KOPT-K1 (cell line): ENCODE results near the gene TRIM59.

ENCODE experiments used
- H3K27ac ChIP-seq: fragments of 200-600 bp; sonication (generic); 2 replicates; pipeline ENCODE4 v1.5.1; 2016; ENCODE audit warnings: antibody characterized with exemption, mild to moderate bottlenecking, low read depth, low read length; ENCODE audit not compliant: poor library complexity, severe bottlenecking
- H3K36me3 ChIP-seq: fragments of 200-600 bp; sonication (generic); 2 replicates; pipeline ENCODE4 v1.5.1; 2017; ENCODE audit warnings: antibody characterized with exemption, mild to moderate bottlenecking, low read length, moderate library complexity; ENCODE audit not compliant: insufficient read depth
- H3K9me3 ChIP-seq: fragments of 200-600 bp; sonication (generic); 2 replicates; pipeline ENCODE4 v1.5.1; 2017; ENCODE audit warnings: antibody characterized with exemption, low read length, mild to moderate bottlenecking; ENCODE audit not compliant: insufficient read depth, poor library complexity, severe bottlenecking

TRIM59 gene

GRCh38 chr3:160401291-160402095 lies 48.1 kb downstream of the TRIM59 start:
- Histone ChIP-seq H3K27ac (peak overlapping the region; percentile 99), H3K36me3 (peaks cover 65% of the 10 kb centered on the region), H3K9me3 (no peaks in the 10 kb centered on the region)

GRCh38 chr3:160400702-160401150 lies 48.9 kb downstream of the TRIM59 start:
- peaks cover 57% of the 10 kb centered on the region for H3K36me3 ChIP-seq
- H3K27ac ChIP-seq = peak overlapping the region; percentile 99
- H3K9me3 ChIP-seq = no peaks in the 10 kb centered on the region

- Histone ChIP-seq H3K36me3 (peaks cover 52% of the 10 kb centered on the region), H3K9me3 (no peaks in the 10 kb centered on the region), H3K27ac (peak overlapping the region; percentile 99)
Measured at GRCh38 chr3:160400030-160400701, 49.4 kb downstream of the TRIM59 start.

GRCh38 chr3:160399125-160400029 lies 50.2 kb downstream of the TRIM59 start, which contains the start of the genes IFT80 and SMC4:
IFT80 (minus strand) TSS chr3:160399225; CDS start chr3:160384600, 14,625 bp downstream.
SMC4 (plus strand) TSS chr3:160399650; CDS start chr3:160400827, 1,177 bp downstream.
- Histone ChIP-seq H3K36me3 (peaks cover 44% of the 10 kb centered on the region), H3K27ac (peak within 1 kb of the TSS; percentile 99), H3K9me3 (no peaks in the 10 kb centered on the region)

GRCh38 chr3:160398820-160399124 lies 50.8 kb downstream of the TRIM59 start:
- Histone ChIP-seq H3K27ac (peak overlapping the region; percentile 99), H3K9me3 (no peaks in the 10 kb centered on the region), H3K36me3 (peaks cover 38% of the 10 kb centered on the region)

GRCh38 chr3:160395297-160395696 lies 54.3 kb downstream of the TRIM59 start:
- peak overlapping the region; percentile 8 for H3K27ac ChIP-seq
- peaks cover 9% of the 10 kb centered on the region; the same call in 1 of the 2 replicates for H3K36me3 ChIP-seq
- no peaks in the 10 kb centered on the region for H3K9me3 ChIP-seq

- Histone ChIP-seq H3K27ac (no peak overlapping the region), H3K36me3 (peaks cover 4% of the 10 kb centered on the region; the same call in 1 of the 2 replicates), H3K9me3 (no peaks in the 10 kb centered on the region)
Measured at GRCh38 chr3:160394009-160394392, 55.6 kb downstream of the TRIM59 start.

GRCh38 chr3:160393346-160394008 lies 56.1 kb downstream of the TRIM59 start:
- Histone ChIP-seq H3K36me3 (peaks cover 4% of the 10 kb centered on the region; the same call in 1 of the 2 replicates), H3K27ac (no peak overlapping the region), H3K9me3 (no peaks in the 10 kb centered on the region)

GRCh38 chr3:160392798-160393197 lies 56.8 kb downstream of the TRIM59 start:
- Histone ChIP-seq H3K9me3 (no peaks in the 10 kb centered on the region), H3K27ac (no peak overlapping the region), H3K36me3 (peaks cover 4% of the 10 kb centered on the region; the same call in 1 of the 2 replicates)

GRCh38 chr3:160390565-160391138 lies 58.9 kb downstream of the TRIM59 start:
- Histone ChIP-seq H3K9me3 (no peaks in the 10 kb centered on the region), H3K27ac (no peak overlapping the region), H3K36me3 (peaks cover 4% of the 10 kb centered on the region; the same call in 1 of the 2 replicates)
